Esophagus muscularis mucosa (tissue), 4 donors: ENCODE data around the gene C16orf90. TPM values are rescaled to one million over a fixed set of nuclear protein-coding genes. Genes with fewer than 3 reads are reported as not detected.

Source experiments
- DNase-seq: peaks from one replicate; pipeline ENCODE4 v3.0.0-alpha.2; 2017; ENCODE audit errors: extremely low spot score
- H3K27ac ChIP-seq, 4 donors: fragments of 200-600 bp; sonication (generic); replicated peaks in 1 of 4; 1 replicate in 3 of 4; 2 replicates in 1 of 4; pipeline ENCODE4 v1.5.1; 2016 to 2019; ENCODE audit warnings: mild to moderate bottlenecking in 1 of 4
- H3K27me3 ChIP-seq, 4 donors: fragments of 200-600 bp; sonication (generic); one replicate each; pipeline versions ENCODE4 v1.5.1 to v1.6.0; 2016 to 2019
- H3K36me3 ChIP-seq, 4 donors: fragments of 200-600 bp; sonication (generic); one replicate each; pipeline ENCODE4 v1.5.1; 2016 to 2019
- H3K4me1 ChIP-seq, 4 donors: fragments of 200-600 bp; sonication (generic); one replicate each; pipeline ENCODE4 v1.5.1; 2016 to 2019
- H3K4me3 ChIP-seq, 4 donors: fragments of 200-600 bp; sonication (generic); 1 replicate in 2 of 4; 2 replicates in 2 of 4; pipeline ENCODE4 v1.5.1; 2016 to 2019; ENCODE audit warnings: mild to moderate bottlenecking in 4 of 4, moderate library complexity in 1 of 4
- H3K9me3 ChIP-seq, 4 donors: fragments of 200-600 bp; sonication (generic); 1 replicate in 3 of 4; 2 replicates in 1 of 4; pipeline ENCODE4 v1.5.1; 2016 to 2019
- CTCF ChIP-seq, 3 experiments: fragments of 200-600 bp in 2 of 3; fragments of 450-650 bp in 1 of 3; sonication (generic) in 2 of 3; IDR thresholded peaks; one replicate each; pipeline ENCODE4 v1.5.1; 2017 to 2019; ENCODE audit warnings: antibody characterized with exemption in 3 of 3, mild to moderate bottlenecking in 2 of 3, moderate library complexity in 1 of 3
- EP300 ChIP-seq: sonication (generic); formaldehyde crosslinking; IDR thresholded peaks from one replicate; pipeline ENCODE4 v1.6.1; 2017; ENCODE audit warnings: antibody characterized with exemption
- POLR2A ChIP-seq: fragments of 450-650 bp; IDR thresholded peaks from one replicate; pipeline ENCODE4 v1.6.1; 2017; ENCODE audit warnings: antibody characterized with exemption, moderate library complexity, mild to moderate bottlenecking, low read depth
- POLR2AphosphoS5 ChIP-seq, 2 donors: sonication (generic); formaldehyde crosslinking; IDR thresholded peaks; one replicate each; pipeline ENCODE4 v1.6.1; 2017; ENCODE audit warnings: antibody characterized with exemption in 2 of 2
- WGBS: methylation state at CpG from one replicate; pipeline ENCODE4 v1.1.5; 2018; 5-methylcytosine and 5-hydroxymethylcytosine counted together
- intact Hi-C: fragments of 100-400 bp; cut with DNase I; formaldehyde crosslinking; loops from one replicate; pipeline ENCODE4 v1.15.1; 2023
- small RNA-seq, 3 donors: library from RNA; depleted of rRNA; stranded (forward); fragments of <200 nt; gene quantifications; one replicate each; pipeline ENCODE3, GENCODE V24; 2016
- total RNA-seq, 4 donors: library from RNA; depleted of rRNA; stranded (reverse); fragments of >200 nt; gene quantifications; one replicate each; pipeline versions ENCODE4 v1.1.0 to v1.2.1, GENCODE V29; 2016

The C16orf90 gene
- total RNA-seq, 4 donors from 2014 or later: not detected

GRCh38 chr16:3457434-3458252 lies 37.6 kb downstream of the C16orf90 start:
- TF ChIP-seq POLR2A (peak; percentile 10), POLR2AphosphoS5 (IDR thresholded peaks at IDR 0.05) (peak; percentile 80 to 83), EP300 (no peak), CTCF (IDR thresholded peaks at IDR 0.05) (peak; percentile 46 to 68 (median 56))
- no peaks in the 10 kb centered on the region for H3K9me3 ChIP-seq
- DNase-seq: peak; percentile 94
- H3K36me3 ChIP-seq: no peaks in the 10 kb centered on the region
- intact Hi-C loops: loop anchor here (2.0 to 5.0 kb wide), 2 partner anchors 45 to 57 kb away; partner anchors contain the start of genes CLUAP1, ZNF174 and ZSCAN32
- peak overlapping the region; percentile 85 to 93 (median 92) for H3K4me3 ChIP-seq
- WGBS: 0% methylated on average over 1 of the region's 83 CpGs
- H3K27me3 ChIP-seq: no peaks in the 10 kb centered on the region
- H3K4me1 ChIP-seq: peaks cover 50 to 69% (median 66%) of the 10 kb centered on the region in 4 donors
- H3K27ac ChIP-seq: peak overlapping the region; percentile 92 to 98 (median 95)

GRCh38 chr16:3454631-3455147 lies 40.6 kb downstream of the C16orf90 start:
- Histone ChIP-seq H3K4me3 (no peak overlapping the region), H3K4me1 (peaks cover 26 to 40% (median 37%) of the 10 kb centered on the region in 4 donors), H3K27ac (no peak overlapping the region), H3K27me3 (no peaks in the 10 kb centered on the region), H3K36me3 (peaks cover 0 to 12% (median 5%) of the 10 kb centered on the region in 4 donors), H3K9me3 (no peaks in the 10 kb centered on the region)
- DNase-seq: no peak
- intact Hi-C loops: loop anchor here (5.0 kb wide), 1 partner anchor 48 kb away; the partner anchor contains the start of gene CLUAP1
- WGBS: 81% methylated on average over 10 of the region's 10 CpGs
- TF ChIP-seq EP300 (no peak), POLR2AphosphoS5 (IDR thresholded peaks at IDR 0.05) (no peak), CTCF (IDR thresholded peaks at IDR 0.05) (no peak), POLR2A (no peak)

GRCh38 chr16:3454093-3454492 lies 41.2 kb downstream of the C16orf90 start:
- intact Hi-C loops: no loop called here
- 86% methylated on average over 5 of the region's 5 CpGs for WGBS
- Histone ChIP-seq H3K9me3 (no peaks in the 10 kb centered on the region), H3K4me3 (no peak overlapping the region), H3K27me3 (no peaks in the 10 kb centered on the region), H3K4me1 (peaks cover 20 to 34% (median 31%) of the 10 kb centered on the region in 4 donors), H3K36me3 (peaks cover 0 to 18% (median 7%) of the 10 kb centered on the region in 4 donors), H3K27ac (no peak overlapping the region)
- no peak for DNase-seq
- TF ChIP-seq CTCF (IDR thresholded peaks at IDR 0.05) (no peak), POLR2A (no peak), POLR2AphosphoS5 (IDR thresholded peaks at IDR 0.05) (no peak), EP300 (no peak)

- Histone ChIP-seq H3K4me3 (peak overlapping the region; percentile 56 to 64 (median 60)), H3K36me3 (peaks cover 4 to 31% (median 15%) of the 10 kb centered on the region in 4 donors), H3K9me3 (peaks cover 0 to 19% (median 3%) of the 10 kb centered on the region in 4 donors), H3K27ac (peak overlapping the region; percentile 63 to 78 (median 74)), H3K4me1 (peaks cover 6 to 19% (median 15%) of the 10 kb centered on the region in 4 donors), H3K27me3 (no peaks in the 10 kb centered on the region)
- no peak for TF ChIP-seq POLR2A
- no peak for TF ChIP-seq EP300
- TF ChIP-seq CTCF (IDR thresholded peaks at IDR 0.05): no peak
- TF ChIP-seq POLR2AphosphoS5 (IDR thresholded peaks at IDR 0.05): no peak
- 71% methylated on average over 10 of the region's 10 CpGs for WGBS
- intact Hi-C loops: loop anchor here (5.0 kb wide), 1 partner anchor 42 kb away; the partner anchor contains the start of genes ZNF174 and ZSCAN32
- DNase-seq: no peak
Observed at GRCh38 chr16:3444032-3444388, 51.3 kb downstream of the C16orf90 start.

Small RNAs within 50 kb of the gene (small RNA-seq; reads per million reads assigned to genes)
- gene MIR6126: 0 reads per million in 3 donors

Other genes starting within 250 kb of the C16orf90 start
- 1 to 10 TPM; 1.2 to 4.0 (median 1.5) TPM for gene MEFV, start 238.9 kb downstream of the C16orf90 start, total RNA-seq
- 10 to 100 TPM; 31.1 to 54.3 (median 42.8) TPM for gene ZNF263, start 212.0 kb downstream of the C16orf90 start, total RNA-seq
- gene TIGD7, start 190.1 kb downstream of the C16orf90 start, total RNA-seq: 1 to 10 TPM; 4.6 to 8.3 (median 7.6) TPM
- 10 to 100 TPM; 15.4 to 18.9 (median 16.9) TPM for gene ZNF75A, start 190.0 kb downstream of the C16orf90 start, total RNA-seq
- gene OR2C1, start 139.6 kb downstream of the C16orf90 start, total RNA-seq: not detected
- gene ZSCAN32, start 94.5 kb downstream of the C16orf90 start, total RNA-seq: 10 to 100 TPM; 12.9 to 16.1 (median 15.2) TPM
- 10 to 100 TPM in 3 of 4 donors, 1 to 10 TPM in 1; 8.9 to 23.2 (median 16.4) TPM for gene ZNF174, start 94.3 kb downstream of the C16orf90 start, total RNA-seq
- gene ZNF597, start 52.0 kb downstream of the C16orf90 start, total RNA-seq: 1 to 10 TPM; 1.5 to 2.2 (median 1.8) TPM
- 10 to 100 TPM; 28.0 to 59.8 (median 47.8) TPM for gene NAA60, start 51.8 kb downstream of the C16orf90 start, total RNA-seq
- gene CLUAP1, start 5.5 kb upstream of the C16orf90 start, total RNA-seq: 10 to 100 TPM; 25.0 to 31.5 (median 26.9) TPM
- gene NLRC3, start 81.9 kb upstream of the C16orf90 start, total RNA-seq: 1 to 10 TPM in 1 of 4 donors, under 1 TPM in 3; 0.57 to 2.5 (median 0.95) TPM
- gene SLX4, start 116.1 kb upstream of the C16orf90 start, total RNA-seq: 1 to 10 TPM; 3.0 to 5.8 (median 3.9) TPM
- 10 to 100 TPM in 3 of 4 donors, 1 to 10 TPM in 1; 2.8 to 16.3 (median 12.9) TPM for gene DNASE1, start 159.2 kb upstream of the C16orf90 start, total RNA-seq
- gene TRAP1, start 222.0 kb upstream of the C16orf90 start, total RNA-seq: 10 to 100 TPM; 43.6 to 63.7 (median 46.8) TPM